Stimulated activated CD8-positive, alpha-beta memory T cell treated with anti-CD3 and anti-CD28 coated beads, Interleukin-7, amount 100 ng/mL, for 4 hours (primary cell): ENCODE measurements around the gene CNTNAP5.

Source experiments
- DNase-seq, 2 donors: peaks; one replicate each; pipeline ENCODE4 v3.0.0-alpha.2; 2020; ENCODE audit warnings: low read depth in 2 of 2

Gene CNTNAP5

GRCh38 chr2:124153713-124154112, 128.6 kb downstream of the CNTNAP5 start:
- DNase-seq: no peak

- DNase-seq: no peak
Measured at GRCh38 chr2:124159166-124159565, 134.1 kb downstream of the CNTNAP5 start.

GRCh38 chr2:124161542-124161941, 136.5 kb downstream of the CNTNAP5 start:
- no peak for DNase-seq

- no peak for DNase-seq
Measured at GRCh38 chr2:124162256-124162655, 137.2 kb downstream of the CNTNAP5 start.

- no peak for DNase-seq
Measured at GRCh38 chr2:124163840-124164239, 138.8 kb downstream of the CNTNAP5 start.

- no peak for DNase-seq
Measured at GRCh38 chr2:124165698-124166097, 140.6 kb downstream of the CNTNAP5 start.

- no peak for DNase-seq
Measured at GRCh38 chr2:124171472-124172063, 146.5 kb downstream of the CNTNAP5 start.

- DNase-seq: no peak
Measured at GRCh38 chr2:124178719-124179118, 153.6 kb downstream of the CNTNAP5 start.

GRCh38 chr2:124180635-124181034, 155.5 kb downstream of the CNTNAP5 start:
- no peak for DNase-seq

GRCh38 chr2:124186801-124187200, 161.7 kb downstream of the CNTNAP5 start:
- DNase-seq: no peak

GRCh38 chr2:124187948-124188347, 162.9 kb downstream of the CNTNAP5 start:
- DNase-seq: no peak

- no peak for DNase-seq
Measured at GRCh38 chr2:124193706-124194105, 168.6 kb downstream of the CNTNAP5 start.

- DNase-seq: no peak
Measured at GRCh38 chr2:124201713-124202112, 176.6 kb downstream of the CNTNAP5 start.

- no peak for DNase-seq
Measured at GRCh38 chr2:124209441-124209840, 184.4 kb downstream of the CNTNAP5 start.

- DNase-seq: no peak
Measured at GRCh38 chr2:124211461-124211860, 186.4 kb downstream of the CNTNAP5 start.

- no peak for DNase-seq
Measured at GRCh38 chr2:124213977-124214587, 189.0 kb downstream of the CNTNAP5 start.

- DNase-seq: no peak
Measured at GRCh38 chr2:124246170-124246569, 221.1 kb downstream of the CNTNAP5 start.

GRCh38 chr2:124248386-124248785, 223.3 kb downstream of the CNTNAP5 start:
- DNase-seq: no peak

- no peak for DNase-seq
Measured at GRCh38 chr2:124250433-124250832, 225.3 kb downstream of the CNTNAP5 start.

GRCh38 chr2:124254621-124255020, 229.5 kb downstream of the CNTNAP5 start:
- no peak for DNase-seq

- no peak for DNase-seq
Measured at GRCh38 chr2:124257120-124257519, 232.0 kb downstream of the CNTNAP5 start.

GRCh38 chr2:124258140-124258880, 233.2 kb downstream of the CNTNAP5 start:
- DNase-seq: no peak

GRCh38 chr2:124261456-124261855, 236.4 kb downstream of the CNTNAP5 start:
- no peak for DNase-seq
